ENCODE data around the gene PTCSC3.

GRCh38 chr14:36111822-36112583 is 64.5 kb downstream of the PTCSC3 start:
- TF ChIP-seq POLR2A (IDR thresholded peaks at IDR 0.05) = no peak
- TF ChIP-seq CTCF (IDR thresholded peaks at IDR 0.05) = no peak
- TF ChIP-seq EP300 (IDR thresholded peaks at IDR 0.05) = no peak
- TF ChIP-seq POLR2AphosphoS5 (IDR thresholded peaks at IDR 0.05) = no peak
